H9 (cell line): ENCODE data around the gene MED7. TPM values are rescaled to one million over a fixed set of nuclear protein-coding genes. Genes with fewer than 3 reads are reported as not detected.

Source experiments
- DNase-seq: peaks from one replicate; pipeline ENCODE4 v3.0.0-alpha.2; 2017
- H2AFZ ChIP-seq: one replicate; pipeline ENCODE4 v1.6.1; 2013; ENCODE audit warnings: mild to moderate bottlenecking, low read length, control low read depth, moderate library complexity
- H2AK5ac ChIP-seq: 2 replicates; pipeline ENCODE4 v1.6.1; 2013; ENCODE audit warnings: low read length, control low read depth, mixed read lengths; ENCODE audit not compliant: insufficient read length
- H2BK120ac ChIP-seq: one replicate; pipeline ENCODE4 v1.6.1; 2013; ENCODE audit warnings: low read depth, mild to moderate bottlenecking, low read length, control low read depth, inconsistent platforms; ENCODE audit not compliant: poor library complexity, severe bottlenecking
- H2BK12ac ChIP-seq: 2 replicates; pipeline ENCODE4 v1.6.1; 2013; ENCODE audit warnings: low read length, control low read depth, mixed read lengths, low read depth; ENCODE audit not compliant: insufficient read length
- H2BK15ac ChIP-seq: 2 replicates; pipeline ENCODE4 v1.6.1; 2013; ENCODE audit warnings: low read depth, low read length, control low read depth
- H2BK20ac ChIP-seq: one replicate; pipeline ENCODE4 v1.6.1; 2013; ENCODE audit warnings: low read depth, mild to moderate bottlenecking, low read length, control low read depth, inconsistent platforms; ENCODE audit not compliant: poor library complexity, severe bottlenecking
- H2BK5ac ChIP-seq: 2 replicates; pipeline ENCODE4 v1.6.1; 2013; ENCODE audit warnings: low read length, control low read depth, mixed read lengths; ENCODE audit not compliant: insufficient read length
- H3K14ac ChIP-seq: 2 replicates; pipeline ENCODE4 v1.6.1; 2013; ENCODE audit warnings: low read length, control low read depth; ENCODE audit not compliant: insufficient read depth
- H3K18ac ChIP-seq: 2 replicates; pipeline ENCODE4 v1.6.1; 2013; ENCODE audit warnings: low read depth, mild to moderate bottlenecking, mixed read lengths, low read length, control low read depth; ENCODE audit not compliant: insufficient read length
- H3K23ac ChIP-seq: 2 replicates; pipeline ENCODE4 v1.6.1; 2013; ENCODE audit warnings: low read length, control low read depth, mixed read lengths, low read depth; ENCODE audit not compliant: insufficient read length
- H3K23me2 ChIP-seq: 2 replicates; pipeline ENCODE4 v1.6.1; 2013; ENCODE audit warnings: low read depth, mild to moderate bottlenecking, mixed read lengths, low read length, control low read depth; ENCODE audit not compliant: insufficient read length, poor library complexity, severe bottlenecking
- H3K27ac ChIP-seq: 2 replicates; pipeline ENCODE4 v1.5.1; 2013; ENCODE audit warnings: low read length, control low read depth, mixed read lengths, low read depth; ENCODE audit not compliant: insufficient read length
- H3K27me3 ChIP-seq: 2 replicates; pipeline ENCODE4 v1.6.1; 2013; ENCODE audit warnings: low read length, control low read depth, inconsistent platforms; ENCODE audit not compliant: insufficient read depth
- H3K4ac ChIP-seq: 2 replicates; pipeline ENCODE4 v1.6.1; 2013; ENCODE audit warnings: low read depth, mild to moderate bottlenecking, control low read depth, inconsistent platforms, low read length, moderate library complexity
- H3K4me1 ChIP-seq: 2 replicates; pipeline ENCODE4 v1.6.1; 2013; ENCODE audit warnings: low read length, control low read depth, inconsistent platforms; ENCODE audit not compliant: insufficient read depth
- H3K4me2 ChIP-seq: 2 replicates; pipeline ENCODE4 v1.6.1; 2013; ENCODE audit warnings: low read length, control low read depth, mixed read lengths; ENCODE audit not compliant: insufficient read length, insufficient read depth
- H3K56ac ChIP-seq: 2 replicates; pipeline ENCODE4 v1.6.1; 2013; ENCODE audit warnings: low read depth, mild to moderate bottlenecking, mixed read lengths, low read length, control low read depth; ENCODE audit not compliant: insufficient read length
- H3K79me1 ChIP-seq: 2 replicates; pipeline ENCODE4 v1.6.1; 2013; ENCODE audit warnings: low read depth, mild to moderate bottlenecking, moderate library complexity, low read length, control low read depth, inconsistent platforms; ENCODE audit not compliant: insufficient read depth, poor library complexity, severe bottlenecking
- H3K79me2 ChIP-seq: 2 replicates; pipeline ENCODE4 v1.6.1; 2013; ENCODE audit warnings: low read length, control low read depth, inconsistent platforms; ENCODE audit not compliant: insufficient read depth
- H3K9ac ChIP-seq: 2 replicates; pipeline ENCODE4 v1.6.1; 2013; ENCODE audit warnings: low read length, control low read depth, mixed read lengths; ENCODE audit not compliant: insufficient read length; ENCODE audit errors: extremely low read depth
- H3K9me3 ChIP-seq: one replicate; pipeline ENCODE4 v1.6.1; 2013; ENCODE audit warnings: low read depth, low read length, inconsistent platforms; ENCODE audit not compliant: control insufficient read depth
- H3T11ph ChIP-seq: one replicate; pipeline ENCODE4 v1.6.1; 2013; ENCODE audit warnings: mild to moderate bottlenecking, low read length, control low read depth, inconsistent platforms
- H4K20me1 ChIP-seq: one replicate; pipeline ENCODE4 v1.6.1; 2013; ENCODE audit not compliant: control insufficient read depth, insufficient read length, insufficient read depth
- H4K5ac ChIP-seq: 2 replicates; pipeline ENCODE4 v1.6.1; 2013; ENCODE audit warnings: low read depth, mild to moderate bottlenecking, mixed read lengths, low read length, control low read depth; ENCODE audit not compliant: insufficient read length
- H4K8ac ChIP-seq: replicated peaks from 2 replicates; pipeline ENCODE4 v1.6.1; 2013; ENCODE audit warnings: low read length, control low read depth, mixed read lengths, low read depth; ENCODE audit not compliant: insufficient read length
- H4K91ac ChIP-seq: 2 replicates; pipeline ENCODE4 v1.6.1; 2013; ENCODE audit warnings: low read depth, mild to moderate bottlenecking, moderate library complexity, mixed read lengths, low read length, control low read depth; ENCODE audit not compliant: insufficient read length
- H3K27ac Mint-ChIP-seq, 3 experiments: 2 replicates in 2 of 3; 3 replicates in 1 of 3; pipeline ENCODE4 v1.8.0; 2020 to 2021; ENCODE audit warnings: mixed read lengths in 3 of 3, mild to moderate bottlenecking in 1 of 3, moderate library complexity in 1 of 3
- H3K27me3 Mint-ChIP-seq: 2 replicates; pipeline ENCODE4 v1.8.0; 2021; ENCODE audit warnings: low read depth, mild to moderate bottlenecking, moderate library complexity, mixed read lengths
- H3K36me3 Mint-ChIP-seq, 3 experiments: 2 replicates in 2 of 3; 3 replicates in 1 of 3; pipeline ENCODE4 v1.8.0; 2020 to 2021; ENCODE audit warnings: low read depth in 3 of 3, mixed read lengths in 3 of 3; ENCODE audit not compliant: insufficient read depth in 1 of 3
- H3K4me1 Mint-ChIP-seq, 2 experiments: 2 replicates each; pipeline ENCODE4 v1.8.0; 2020; ENCODE audit warnings: mixed read lengths in 2 of 2
- H3K4me3 Mint-ChIP-seq, 2 experiments: 2 replicates in 1 of 2; 3 replicates in 1 of 2; pipeline ENCODE4 v1.8.0; 2020 to 2021; ENCODE audit warnings: mild to moderate bottlenecking in 2 of 2, mixed read lengths in 2 of 2, moderate library complexity in 1 of 2
- H3K9me3 Mint-ChIP-seq, 2 experiments: 2 replicates in 1 of 2; 3 replicates in 1 of 2; pipeline ENCODE4 v1.8.0; 2020; ENCODE audit warnings: mild to moderate bottlenecking in 2 of 2, mixed read lengths in 2 of 2, moderate library complexity in 1 of 2
- WGBS: extraction: QIAGEN DNeasy Blood & Tissue Kit; methylation state at CpG from one replicate; pipeline ENCODE4 v1.1.7; 2013; ENCODE audit warnings: missing lambda C conversion rate, low lambda C conversion rate, mixed read lengths; ENCODE audit not compliant: insufficient read length; ENCODE audit errors: extremely low coverage; 5-methylcytosine and 5-hydroxymethylcytosine counted together
- total RNA-seq: library from RNA; stranded (reverse); gene quantifications from 2 replicates; pipeline ENCODE4 v1.2.1, GENCODE V29; 2021
- TF ChIP-seq, protein P1 (sequence below): fragments of 200-600 bp; sonication (generic); conservative IDR thresholded peaks from 3 replicates; pipeline ENCODE4 v1.8.0; 2021; ENCODE audit warnings: antibody characterized with exemption, mild to moderate bottlenecking

The MED7 gene
- total RNA-seq, 1 experiment from 2014 or later: 10.7 TPM

DNA sequence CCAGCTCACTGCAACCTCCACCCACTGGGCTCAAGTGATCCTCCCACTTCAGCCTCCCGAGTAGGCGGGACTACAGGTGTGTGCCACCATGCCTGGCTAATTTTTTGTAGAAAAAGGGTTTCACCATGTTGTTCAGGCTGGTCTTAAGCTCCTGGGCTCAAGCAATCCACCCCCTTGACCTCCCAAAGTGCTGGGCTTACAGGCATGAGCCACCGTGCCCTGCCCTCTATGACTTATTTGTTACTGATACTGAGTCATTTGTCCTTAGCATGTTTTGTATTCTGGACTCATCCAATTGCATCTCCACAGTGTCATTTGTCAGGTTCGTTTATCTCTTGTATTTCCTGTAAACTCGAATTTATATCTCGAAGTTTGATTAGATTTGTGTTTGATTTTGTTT lies 35.3 kb upstream of the MED7 start:
- Histone ChIP-seq H2BK120ac (no peak overlapping the region), H3K27ac (no peak overlapping the region), H3T11ph (no peak overlapping the region), H3K56ac (no peak overlapping the region), H2BK5ac (no peak overlapping the region), H3K18ac (no peak overlapping the region), H4K20me1 (no peaks in the 10 kb centered on the region), H4K5ac (no peak overlapping the region), H3K4ac (no peak overlapping the region), H3K79me1 (no peaks in the 10 kb centered on the region), H3K27me3 (no peaks in the 10 kb centered on the region), H2AFZ (no peak overlapping the region), H4K8ac (no peak overlapping the region), H2BK20ac (no peak overlapping the region), H3K9me3 (no peaks in the 10 kb centered on the region), H4K91ac (no peak overlapping the region), H3K23me2 (no peaks in the 10 kb centered on the region), H3K4me2 (no peak overlapping the region), H3K79me2 (no peaks in the 10 kb centered on the region), H3K4me1 (no peaks in the 10 kb centered on the region), H3K14ac (no peak overlapping the region), H3K9ac (no peak overlapping the region), H2BK15ac (no peak overlapping the region), H3K23ac (no peak overlapping the region), H2BK12ac (no peak overlapping the region), H2AK5ac (no peak overlapping the region)
- no peak for DNase-seq
- no peaks in the 10 kb centered on the region for H3K36me3 Mint-ChIP-seq
- WGBS: no CpG with 5 or more reads among the region's 6 CpGs
- 0 out of 4 replicates have a peak, but pooled peaks cover under 1% of the 10 kb centered on the region in 2 experiments for H3K4me1 Mint-ChIP-seq
- no peak overlapping the region for H3K4me3 Mint-ChIP-seq
- H3K27ac Mint-ChIP-seq: no peak overlapping the region
- H3K27me3 Mint-ChIP-seq: peaks cover 46% of the 10 kb centered on the region
- TF ChIP-seq, protein P1, sequence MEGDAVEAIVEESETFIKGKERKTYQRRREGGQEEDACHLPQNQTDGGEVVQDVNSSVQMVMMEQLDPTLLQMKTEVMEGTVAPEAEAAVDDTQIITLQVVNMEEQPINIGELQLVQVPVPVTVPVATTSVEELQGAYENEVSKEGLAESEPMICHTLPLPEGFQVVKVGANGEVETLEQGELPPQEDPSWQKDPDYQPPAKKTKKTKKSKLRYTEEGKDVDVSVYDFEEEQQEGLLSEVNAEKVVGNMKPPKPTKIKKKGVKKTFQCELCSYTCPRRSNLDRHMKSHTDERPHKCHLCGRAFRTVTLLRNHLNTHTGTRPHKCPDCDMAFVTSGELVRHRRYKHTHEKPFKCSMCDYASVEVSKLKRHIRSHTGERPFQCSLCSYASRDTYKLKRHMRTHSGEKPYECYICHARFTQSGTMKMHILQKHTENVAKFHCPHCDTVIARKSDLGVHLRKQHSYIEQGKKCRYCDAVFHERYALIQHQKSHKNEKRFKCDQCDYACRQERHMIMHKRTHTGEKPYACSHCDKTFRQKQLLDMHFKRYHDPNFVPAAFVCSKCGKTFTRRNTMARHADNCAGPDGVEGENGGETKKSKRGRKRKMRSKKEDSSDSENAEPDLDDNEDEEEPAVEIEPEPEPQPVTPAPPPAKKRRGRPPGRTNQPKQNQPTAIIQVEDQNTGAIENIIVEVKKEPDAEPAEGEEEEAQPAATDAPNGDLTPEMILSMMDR: no peak
- H3K9me3 Mint-ChIP-seq: no peaks in the 10 kb centered on the region
